Muscle layer of duodenum (tissue), 2 donors: ENCODE results near the gene TMEM116.
"Not testable (repeated sequence)": the region's sequence is repeated elsewhere in the genome, so short reads cannot be mapped to it uniquely, and the experiment has no call there.

Experiments
- H3K27ac ChIP-seq: one replicate; pipeline ENCODE4 v1.7.0; 2013; ENCODE audit warnings: mild to moderate bottlenecking, low read length
- H3K27me3 ChIP-seq: one replicate; pipeline ENCODE4 v1.7.0; 2013; ENCODE audit warnings: low read depth, mild to moderate bottlenecking, control low read depth, low read length
- H3K36me3 ChIP-seq, 2 donors: one replicate each; pipeline ENCODE4 v1.7.0; 2013; ENCODE audit warnings: low read length in 2 of 2, control low read depth in 1 of 2, mild to moderate bottlenecking in 1 of 2; ENCODE audit not compliant: insufficient read depth in 2 of 2, control insufficient read depth in 1 of 2
- H3K4me1 ChIP-seq, 2 donors: one replicate each; pipeline ENCODE4 v1.7.0; 2013; ENCODE audit warnings: low read length in 2 of 2, mild to moderate bottlenecking in 2 of 2, control low read depth in 1 of 2, moderate library complexity in 1 of 2; ENCODE audit not compliant: insufficient read depth in 2 of 2, control insufficient read depth in 1 of 2
- H3K4me3 ChIP-seq, 2 donors: one replicate each; pipeline ENCODE4 v1.7.0; 2013; ENCODE audit warnings: low read length in 2 of 2, low read depth in 1 of 2, mild to moderate bottlenecking in 1 of 2
- H3K9me3 ChIP-seq, 2 donors: one replicate each; pipeline ENCODE4 v1.7.0; 2013; ENCODE audit warnings: low read length in 2 of 2, control low read depth in 1 of 2, mild to moderate bottlenecking in 1 of 2; ENCODE audit not compliant: control insufficient read depth in 1 of 2
- donor health status: healthy.

Gene TMEM116

GRCh38 chr12:111971800-111972199, 41.2 kb downstream of the TMEM116 start:
- H3K4me3 ChIP-seq = no peak overlapping the region
- H3K36me3 ChIP-seq = no peaks in the 10 kb centered on the region
- H3K9me3 ChIP-seq = peaks cover 4% of the 10 kb centered on the region in 2 donors
- no peak overlapping the region for H3K27ac ChIP-seq
- no peaks in the 10 kb centered on the region for H3K4me1 ChIP-seq
- H3K27me3 ChIP-seq = no peaks in the 10 kb centered on the region

GRCh38 chr12:111964935-111965334, 48.0 kb downstream of the TMEM116 start:
- Histone ChIP-seq H3K9me3 (no peaks in the 10 kb centered on the region), H3K27me3 (no peaks in the 10 kb centered on the region), H3K36me3 (no peaks in the 10 kb centered on the region), H3K27ac (no peak overlapping the region), H3K4me1 (no peaks in the 10 kb centered on the region), H3K4me3 (no peak overlapping the region)

- not testable (repeated sequence) for H3K9me3 ChIP-seq, H3K27ac ChIP-seq, H3K27me3 ChIP-seq, H3K4me3 ChIP-seq, H3K4me1 ChIP-seq, H3K36me3 ChIP-seq
These were observed 53.4 kb downstream of the TMEM116 start for GRCh38 chr12:111959518-111959917.

- not testable (repeated sequence) for H3K4me3 ChIP-seq, H3K27me3 ChIP-seq, H3K36me3 ChIP-seq
These were observed 55.7 kb downstream of the TMEM116 start for GRCh38 chr12:111957224-111957623.

GRCh38 chr12:111954969-111955368, 58.0 kb downstream of the TMEM116 start:
- H3K36me3 ChIP-seq = no peaks in the 10 kb centered on the region
- no peak overlapping the region for H3K4me3 ChIP-seq
- no peaks in the 10 kb centered on the region for H3K27me3 ChIP-seq
- H3K9me3 ChIP-seq = no peaks in the 10 kb centered on the region
- no peaks in the 10 kb centered on the region for H3K4me1 ChIP-seq
- H3K27ac ChIP-seq = no peak overlapping the region

More at GRCh38 chr12:111957224-111957623, 55.7 kb downstream of the TMEM116 start:
- H3K9me3 ChIP-seq, H3K4me1 ChIP-seq, H3K27ac ChIP-seq: not testable (repeated sequence)

- Histone ChIP-seq H3K4me1 (no peaks in the 10 kb centered on the region), H3K27me3 (no peaks in the 10 kb centered on the region), H3K9me3 (no peaks in the 10 kb centered on the region), H3K36me3 (no peaks in the 10 kb centered on the region), H3K4me3 (no peak overlapping the region), H3K27ac (no peak overlapping the region)
These were observed 59.5 kb downstream of the TMEM116 start for GRCh38 chr12:111953455-111953854.

GRCh38 chr12:111952084-111952787, 60.7 kb downstream of the TMEM116 start:
- not testable (repeated sequence) for H3K36me3 ChIP-seq, H3K9me3 ChIP-seq, H3K4me3 ChIP-seq, H3K4me1 ChIP-seq, H3K27me3 ChIP-seq, H3K27ac ChIP-seq

- not testable (repeated sequence) for H3K9me3 ChIP-seq, H3K27me3 ChIP-seq, H3K4me3 ChIP-seq, H3K27ac ChIP-seq, H3K4me1 ChIP-seq, H3K36me3 ChIP-seq
These were observed 61.8 kb downstream of the TMEM116 start for GRCh38 chr12:111950961-111951676.

GRCh38 chr12:111943929-111944328, 69.0 kb downstream of the TMEM116 start:
- H3K36me3 ChIP-seq = no peaks in the 10 kb centered on the region
- no peaks in the 10 kb centered on the region for H3K9me3 ChIP-seq
- no peak overlapping the region for H3K4me3 ChIP-seq
- no peaks in the 10 kb centered on the region for H3K4me1 ChIP-seq
- no peaks in the 10 kb centered on the region for H3K27me3 ChIP-seq
- H3K27ac ChIP-seq = no peak overlapping the region

GRCh38 chr12:111942557-111942956, 70.4 kb downstream of the TMEM116 start:
- H3K27me3 ChIP-seq = no peaks in the 10 kb centered on the region
- no peaks in the 10 kb centered on the region for H3K4me1 ChIP-seq
- no peak overlapping the region for H3K27ac ChIP-seq
- no peak overlapping the region for H3K4me3 ChIP-seq
- no peaks in the 10 kb centered on the region for H3K9me3 ChIP-seq
- no peaks in the 10 kb centered on the region for H3K36me3 ChIP-seq

- peak overlapping the region; percentile 68 for H3K27ac ChIP-seq
- no peak overlapping the region for H3K4me3 ChIP-seq
These were observed 75.5 kb downstream of the TMEM116 start for GRCh38 chr12:111937429-111937828.

GRCh38 chr12:111936869-111937268, 76.1 kb downstream of the TMEM116 start:
- Histone ChIP-seq H3K4me3 (no peak overlapping the region), H3K27ac (peak overlapping the region; percentile 68), H3K36me3 (no peaks in the 10 kb centered on the region), H3K9me3 (no peaks in the 10 kb centered on the region), H3K27me3 (no peaks in the 10 kb centered on the region), H3K4me1 (no peaks in the 10 kb centered on the region)

More at GRCh38 chr12:111937429-111937828, 75.5 kb downstream of the TMEM116 start:
- H3K9me3 ChIP-seq = no peaks in the 10 kb centered on the region
- no peaks in the 10 kb centered on the region for H3K27me3 ChIP-seq
- no peaks in the 10 kb centered on the region for H3K4me1 ChIP-seq
- H3K36me3 ChIP-seq = no peaks in the 10 kb centered on the region
